ENCODE results near the gene PPP3CB.

Gene PPP3CB

GRCh38 chr10:73478636-73479035 lies 17.2 kb downstream of the PPP3CB start:
- DNase-seq, result no peak

DNA sequence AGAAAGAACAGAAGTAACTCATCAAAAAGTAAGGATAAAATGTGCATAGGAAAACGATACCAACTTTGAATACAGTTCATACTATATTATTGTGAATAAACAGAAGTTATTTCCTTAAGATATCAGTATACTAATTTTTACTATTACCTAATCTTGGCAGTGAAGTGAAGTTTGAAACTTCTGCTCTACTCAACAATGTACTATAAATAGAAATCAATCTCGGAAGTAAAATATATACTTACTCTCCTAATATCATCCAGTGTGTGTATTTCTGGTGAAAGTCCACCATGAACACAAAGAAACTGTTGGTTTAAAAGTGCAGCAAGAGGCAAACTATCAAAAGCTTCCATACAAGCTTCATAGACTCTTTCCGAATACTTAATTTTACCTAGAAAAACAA lies 24.6 kb downstream of the PPP3CB start:
- DNase-seq, result no peak

- DNase-seq, result no peak
Observed at GRCh38 chr10:73469579-73469978, 26.2 kb downstream of the PPP3CB start.

DNA sequence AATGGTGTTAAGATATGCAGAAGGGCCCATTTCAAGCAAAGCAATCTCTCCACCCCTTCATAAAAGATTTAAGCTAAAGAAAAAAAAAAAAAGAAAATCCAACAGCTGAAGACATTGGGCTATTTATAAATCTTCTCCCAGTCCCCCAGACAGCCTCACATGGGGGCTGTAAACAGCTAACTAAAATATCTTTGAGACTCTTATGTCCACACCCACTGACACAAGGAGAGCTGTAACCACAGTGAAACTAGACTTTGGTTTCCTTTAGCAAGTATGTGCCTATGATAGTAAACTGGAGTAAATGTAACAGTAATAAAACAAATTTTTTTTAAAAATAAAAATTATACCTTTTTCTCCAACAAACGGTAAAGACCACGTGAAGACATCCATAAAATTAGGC lies 28.6 kb downstream of the PPP3CB start:
- no peak for DNase-seq

DNA sequence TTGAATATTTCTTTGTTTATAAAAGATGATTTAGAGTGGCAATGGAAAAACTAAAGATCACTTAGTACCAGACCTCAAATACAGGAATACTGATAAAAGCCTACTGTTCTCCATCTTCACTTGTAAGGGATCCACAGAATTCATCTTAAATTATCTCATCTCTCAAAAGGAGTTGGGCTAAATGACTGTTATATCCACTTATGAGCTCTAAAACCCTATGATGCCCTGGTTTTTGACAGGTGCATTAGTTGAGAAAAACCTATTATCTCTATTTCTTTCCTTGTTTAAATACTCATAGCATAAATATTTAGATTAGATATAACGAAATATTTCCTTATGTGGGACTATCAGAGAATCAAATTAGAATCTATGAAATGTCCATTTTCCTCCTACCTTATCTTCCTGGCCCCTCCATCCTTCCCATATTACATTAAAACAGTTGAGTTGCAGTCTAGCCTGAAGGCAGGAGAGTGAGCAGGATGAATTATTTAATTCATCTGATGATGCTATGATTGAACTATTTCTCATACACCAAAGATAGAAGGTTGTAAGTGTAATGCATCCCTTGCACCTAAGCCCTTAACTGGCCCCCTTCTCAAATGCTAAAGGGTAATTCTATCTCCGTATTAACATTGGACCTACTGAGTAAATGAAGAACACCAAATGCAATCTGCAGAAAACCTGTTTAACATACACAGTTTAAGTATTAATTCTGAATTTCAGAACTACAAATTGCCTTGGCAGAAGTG lies 29.7 kb downstream of the PPP3CB start:
- no peak for DNase-seq

DNA sequence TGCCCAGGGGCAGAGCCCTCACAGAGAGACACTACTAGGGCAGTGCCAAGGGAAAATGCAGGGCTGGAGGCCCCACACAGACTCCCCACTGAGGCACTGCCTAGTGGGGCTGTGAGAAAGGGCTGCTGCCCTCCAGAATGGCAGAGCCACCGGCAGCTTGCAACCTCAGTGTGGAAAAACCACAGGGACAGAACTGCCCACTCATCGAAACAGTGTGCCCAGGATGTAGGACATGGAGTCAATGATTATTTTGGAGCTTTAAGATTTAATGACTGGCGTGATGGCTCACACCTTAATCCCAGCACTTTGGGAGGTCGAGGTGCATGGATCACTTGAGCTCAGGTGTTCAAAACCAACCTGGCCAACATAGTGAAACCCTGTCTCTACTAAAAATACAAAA lies 34.9 kb downstream of the PPP3CB start:
- DNase-seq, result no peak

GRCh38 chr10:73459683-73460314 lies 36.0 kb downstream of the PPP3CB start:
- DNase-seq, result no peak

- DNase-seq, result no peak
Observed at GRCh38 chr10:73456187-73456890, 39.5 kb downstream of the PPP3CB start.

DNA sequence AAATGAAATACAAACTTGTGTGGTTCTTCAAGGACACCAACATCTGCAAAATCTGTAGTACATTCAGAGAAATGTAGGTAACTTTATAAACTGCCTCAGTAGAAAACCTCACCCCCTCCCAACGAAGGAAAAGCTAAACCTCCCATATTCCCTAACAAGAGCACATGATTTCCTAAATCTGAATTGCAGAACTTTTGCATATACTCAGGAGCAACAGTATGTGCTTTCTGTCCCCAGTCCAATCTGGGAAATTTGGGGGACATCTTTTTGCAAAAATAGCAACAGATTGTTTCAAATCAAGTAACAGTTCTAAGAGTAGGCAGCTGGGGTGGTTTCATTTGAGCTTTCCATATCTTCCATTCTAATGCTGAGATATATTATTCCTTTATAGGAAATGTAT lies 46.7 kb downstream of the PPP3CB start:
- no peak for DNase-seq

DNA sequence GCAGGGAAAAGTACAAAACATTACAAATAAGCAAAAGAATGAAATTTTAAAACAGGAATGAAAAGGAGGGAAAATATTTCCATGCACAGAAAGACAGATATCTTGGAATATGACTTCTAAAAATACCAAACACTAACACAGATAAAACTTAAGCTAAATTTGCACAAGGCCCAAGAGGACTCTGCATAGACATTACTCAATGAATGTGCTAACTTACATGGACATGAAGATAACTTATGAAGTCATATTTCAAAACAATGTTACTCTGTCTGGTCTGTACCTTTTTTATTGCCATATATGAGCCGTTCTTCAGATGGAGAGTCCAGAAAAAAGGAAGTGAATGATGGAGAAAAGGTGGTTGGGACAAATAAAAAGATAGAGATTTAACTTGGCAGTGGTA lies 47.4 kb downstream of the PPP3CB start:
- no peak for DNase-seq

DNA sequence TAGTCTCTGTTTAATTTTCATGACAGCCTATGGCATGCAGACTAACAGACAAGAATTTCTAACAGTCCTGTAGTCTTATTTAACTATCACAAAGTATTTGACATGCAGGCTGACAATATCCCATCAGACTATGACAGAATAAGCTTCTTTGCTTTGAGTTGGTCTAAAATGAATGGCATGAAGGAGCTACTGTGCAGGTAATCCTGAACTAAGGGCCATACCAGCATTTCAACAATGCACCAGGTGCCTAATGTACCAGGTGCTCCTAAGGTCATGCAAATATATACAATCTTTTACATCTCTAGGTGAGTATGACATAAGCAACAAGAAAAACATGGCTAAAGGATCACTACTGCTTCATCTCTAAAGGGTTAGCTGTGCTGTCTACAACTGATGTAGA lies 48.9 kb downstream of the PPP3CB start:
- DNase-seq, result no peak

- no peak for DNase-seq
Observed at GRCh38 chr10:73444457-73444856, 51.4 kb downstream of the PPP3CB start.

DNA sequence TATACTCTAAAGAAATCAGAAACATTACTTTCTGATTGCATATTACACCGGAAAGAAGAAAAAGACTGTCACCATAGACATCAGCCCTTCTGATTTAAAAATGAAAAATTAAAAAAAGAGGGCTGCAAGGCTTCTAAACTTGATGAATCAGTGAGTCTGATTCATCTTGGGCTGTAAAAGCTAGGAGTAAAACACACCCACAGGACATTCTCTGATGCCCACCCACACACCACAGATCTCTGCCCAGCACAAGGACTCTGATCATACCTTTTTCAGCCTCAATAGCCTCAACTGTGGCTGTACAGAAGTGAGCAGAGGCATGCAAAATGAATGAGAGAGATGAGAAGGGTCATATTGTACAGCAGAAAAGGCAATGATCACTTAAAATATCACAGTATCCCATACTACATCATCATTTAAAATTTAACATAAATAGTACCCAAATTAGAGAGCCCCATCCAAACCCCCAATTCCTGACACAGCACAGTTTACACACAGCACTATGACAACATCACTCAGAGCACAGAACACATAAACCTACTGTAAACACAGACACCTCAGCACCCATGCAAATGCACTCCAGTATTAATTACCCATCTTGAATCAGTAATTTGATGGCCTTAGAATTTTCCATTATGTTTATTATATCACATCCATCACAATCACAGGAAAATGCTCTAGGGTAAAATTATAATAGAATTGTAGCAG lies 56.1 kb downstream of the PPP3CB start:
- DNase-seq, result no peak

DNA sequence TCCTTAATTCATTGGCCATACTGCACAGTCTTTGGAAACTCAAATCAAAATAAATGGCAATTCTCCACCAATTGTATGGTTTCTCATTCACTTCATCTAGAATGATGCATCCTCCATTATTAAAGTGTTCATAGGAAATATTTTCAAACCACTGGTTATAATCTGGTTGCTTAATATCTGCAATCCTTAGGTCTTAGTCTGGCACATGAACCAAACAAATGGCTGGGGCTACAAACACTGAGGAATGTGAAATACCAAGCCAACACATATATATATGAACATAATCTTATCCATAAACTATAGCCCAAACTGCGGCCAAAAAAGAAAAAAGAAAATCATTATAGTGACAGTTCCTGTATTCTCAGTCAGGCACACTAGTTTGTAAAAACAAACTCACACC lies 56.8 kb downstream of the PPP3CB start:
- no peak for DNase-seq

DNA sequence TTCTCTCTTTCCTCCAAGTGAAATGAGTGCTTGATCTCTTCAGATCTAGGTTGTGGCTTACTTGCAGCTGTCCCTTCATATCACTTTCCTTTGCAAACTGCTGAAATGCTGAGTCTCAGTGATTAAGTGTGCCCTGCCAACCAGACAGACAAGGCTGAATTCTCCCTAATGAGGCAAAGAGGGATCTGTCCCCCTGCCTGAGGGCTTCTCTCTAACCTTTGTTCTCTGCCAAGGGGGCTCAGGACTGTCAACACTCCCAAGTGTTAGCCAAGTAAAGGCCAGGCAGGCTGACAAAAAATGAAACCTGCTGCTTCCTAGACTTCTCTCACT lies 62.3 kb downstream of the PPP3CB start, which contains the start of gene MSS51:
TSS of gene MSS51 (minus strand) at position 24 of the 330 bp plus-strand sequence. CDS start 5,277 bp downstream, outside the sequence.
- no peak for DNase-seq

GRCh38 chr10:73432646-73433537 lies 62.9 kb downstream of the PPP3CB start:
- DNase-seq, result no peak

- DNase-seq, result no peak
Observed at GRCh38 chr10:73426318-73426717, 69.5 kb downstream of the PPP3CB start.

DNA sequence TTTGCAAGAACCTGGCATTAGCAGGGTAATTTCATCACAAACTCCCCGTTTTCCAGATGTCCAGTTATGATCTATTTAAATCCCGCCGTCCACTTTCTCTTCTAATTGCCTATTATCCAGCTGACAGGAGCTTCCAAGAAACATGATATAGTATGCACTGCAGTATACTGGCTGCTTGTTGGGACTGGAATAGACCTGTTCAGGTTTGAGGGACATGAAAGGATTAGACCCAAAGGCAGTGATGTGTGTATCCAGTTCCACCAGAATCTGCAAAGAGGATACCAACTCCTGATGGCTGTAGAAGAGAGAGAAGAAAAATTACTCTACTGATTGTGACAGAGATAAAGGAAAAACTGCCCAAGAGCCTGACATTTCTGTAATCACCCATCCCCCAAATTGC lies 71.3 kb downstream of the PPP3CB start:
- DNase-seq, result no peak

- DNase-seq, result no peak
Observed at GRCh38 chr10:73423309-73423708, 72.5 kb downstream of the PPP3CB start.

GRCh38 chr10:73416571-73416970 lies 79.3 kb downstream of the PPP3CB start:
- DNase-seq, result no peak

GRCh38 chr10:73414230-73414945 lies 81.4 kb downstream of the PPP3CB start:
- DNase-seq, result no peak

All from C1 segment of cervical spinal cord (tissue), 14 donors.